GM21619 (cell line): ENCODE data around the gene PPP1R27.

Experiments used
- ATAC-seq: cut with Tn5 transposase; IDR thresholded peaks from one replicate; pipeline ENCODE4 v1.9.1; 2021; ENCODE audit not compliant: unreplicated experiment

PPP1R27 gene

GRCh38 chr17:81863123-81863675, 28.3 kb upstream of the PPP1R27 start:
- no peak for ATAC-seq

DNA sequence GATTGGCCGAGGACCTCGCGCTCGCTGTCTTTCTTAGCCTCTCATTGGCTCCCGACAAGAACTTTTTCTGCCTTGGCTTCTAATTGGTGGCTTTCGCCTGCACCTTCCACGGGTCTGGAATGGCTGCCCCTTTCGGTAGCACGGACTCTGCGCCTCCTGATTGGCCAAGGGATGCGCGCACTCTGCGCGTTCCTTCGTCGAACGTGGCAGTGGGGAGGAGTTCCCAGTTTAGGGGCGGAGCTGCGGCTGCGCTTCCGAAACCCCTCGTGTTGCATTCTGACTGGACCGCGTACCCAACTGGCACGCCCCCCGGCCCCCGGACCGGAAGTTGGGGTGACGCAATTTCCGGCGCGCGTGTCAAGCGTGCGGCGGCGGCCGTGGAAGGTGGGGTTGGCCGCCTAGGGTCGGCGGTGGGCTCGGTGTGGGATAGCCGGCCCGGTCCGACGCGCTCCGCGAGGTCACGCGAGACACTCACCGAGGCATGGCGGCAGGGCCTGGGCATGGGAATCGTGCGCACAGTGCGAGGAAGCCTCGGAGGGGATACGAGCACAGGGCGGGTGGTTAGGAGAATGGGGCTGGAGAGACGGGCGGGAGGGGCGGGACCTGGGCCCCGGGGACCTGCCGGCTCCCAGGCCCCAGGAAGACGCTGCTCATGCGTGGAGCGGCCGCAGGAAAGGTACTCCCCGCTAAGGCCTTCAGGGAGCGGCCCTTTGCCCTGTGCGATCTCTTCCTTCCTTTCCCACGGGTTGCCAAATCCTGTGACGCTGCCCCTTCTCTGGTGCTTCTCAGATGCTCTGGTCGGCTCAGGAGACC, 26.1 kb upstream of the PPP1R27 start:
- peak; percentile 76 for ATAC-seq

DNA sequence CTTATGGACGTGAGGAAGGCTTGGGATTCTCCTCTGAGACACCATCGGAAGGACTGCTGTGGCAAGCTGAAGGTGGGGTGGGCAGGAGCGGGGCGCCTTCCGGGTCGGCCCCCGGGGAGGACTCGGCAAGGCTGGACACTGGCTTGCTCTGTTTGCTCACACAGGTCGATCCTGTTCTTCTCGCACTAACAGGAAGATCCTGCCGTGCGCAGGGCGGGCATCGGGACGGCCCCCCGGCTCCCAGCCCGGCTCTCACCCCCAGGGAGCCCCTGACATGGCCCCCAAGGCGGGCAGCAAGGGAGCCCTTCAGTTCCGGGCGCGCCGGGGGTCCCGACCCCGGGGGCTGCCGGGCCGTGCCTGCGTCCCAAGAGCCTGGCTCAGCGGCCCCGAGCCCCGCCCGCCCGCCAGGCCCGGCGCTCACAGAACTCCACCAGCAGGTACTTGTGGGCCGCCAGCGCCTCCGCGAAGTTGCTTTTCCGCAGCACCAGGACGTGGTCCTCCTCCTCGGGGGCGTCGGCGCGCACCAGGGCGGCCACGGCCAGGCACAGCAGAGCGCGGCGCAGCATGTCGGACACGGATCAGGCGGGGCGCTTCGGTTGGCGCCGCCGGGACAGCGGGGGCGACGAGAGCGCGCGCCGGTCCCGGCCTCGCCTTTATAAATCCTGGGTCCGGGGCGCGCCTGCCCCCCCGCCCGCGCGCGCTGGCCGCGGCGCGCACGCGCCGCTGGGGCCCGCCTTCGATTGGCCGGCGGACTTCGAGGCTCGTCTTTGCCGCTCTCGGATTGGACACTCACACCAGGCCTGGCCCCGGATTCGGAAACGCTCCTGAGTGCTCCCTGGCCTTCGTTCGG, 25.3 kb upstream of the PPP1R27 start, which contains the start of gene P4HB:
Gene P4HB (minus strand): TSS at position 630 of the 850 bp plus-strand sequence. CDS start 64 bp downstream, at position 566.
- ATAC-seq: peak; percentile 3

GRCh38 chr17:81858967-81859905, 24.4 kb upstream of the PPP1R27 start:
- ATAC-seq: no peak

- ATAC-seq: no peak
Observed at GRCh38 chr17:81858170-81858966, 23.5 kb upstream of the PPP1R27 start.

DNA sequence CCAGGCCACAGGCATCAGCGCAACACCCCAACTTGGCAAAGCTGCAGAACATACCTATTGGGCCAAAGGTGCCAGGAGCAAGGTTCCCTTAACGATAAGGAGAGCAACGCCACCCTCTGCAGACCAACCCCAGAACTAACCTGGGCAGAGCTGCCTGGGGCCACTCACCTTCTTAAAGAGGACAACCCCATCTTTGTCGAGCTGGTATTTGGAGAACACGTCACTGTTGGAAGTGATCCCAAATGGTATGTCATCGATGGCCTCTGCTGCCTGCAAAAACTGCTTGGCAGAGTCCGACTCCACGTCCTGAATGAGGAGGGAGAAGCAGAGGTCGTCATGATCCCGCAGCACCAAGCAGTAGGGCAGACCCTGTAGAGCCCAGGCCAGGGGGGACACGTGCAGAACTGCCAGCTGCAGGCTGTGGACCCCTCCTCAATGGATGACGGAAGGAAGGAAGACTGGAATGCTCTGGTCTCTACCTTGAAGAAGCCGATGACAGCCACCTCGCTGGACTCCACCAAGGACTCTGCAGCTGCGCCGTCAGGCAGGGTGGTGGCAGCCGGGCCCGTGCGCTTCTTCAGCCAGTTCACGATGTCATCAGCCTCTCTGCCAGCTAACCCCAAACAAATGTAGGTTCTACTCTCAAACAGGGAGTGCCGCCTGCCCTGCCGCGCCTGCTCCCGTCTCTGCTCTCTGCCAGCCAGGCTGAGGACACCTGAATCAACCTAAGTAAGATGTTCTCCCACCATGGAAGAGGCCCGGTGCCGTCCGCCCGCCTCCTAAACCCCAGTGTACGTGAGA, 20.3 kb upstream of the PPP1R27 start:
- ATAC-seq: no peak

- ATAC-seq: no peak
Observed at GRCh38 chr17:81852237-81852636, 17.4 kb upstream of the PPP1R27 start.

GRCh38 chr17:81851423-81851822, 16.6 kb upstream of the PPP1R27 start:
- ATAC-seq: no peak

GRCh38 chr17:81849457-81849856, 14.6 kb upstream of the PPP1R27 start:
- no peak for ATAC-seq

DNA sequence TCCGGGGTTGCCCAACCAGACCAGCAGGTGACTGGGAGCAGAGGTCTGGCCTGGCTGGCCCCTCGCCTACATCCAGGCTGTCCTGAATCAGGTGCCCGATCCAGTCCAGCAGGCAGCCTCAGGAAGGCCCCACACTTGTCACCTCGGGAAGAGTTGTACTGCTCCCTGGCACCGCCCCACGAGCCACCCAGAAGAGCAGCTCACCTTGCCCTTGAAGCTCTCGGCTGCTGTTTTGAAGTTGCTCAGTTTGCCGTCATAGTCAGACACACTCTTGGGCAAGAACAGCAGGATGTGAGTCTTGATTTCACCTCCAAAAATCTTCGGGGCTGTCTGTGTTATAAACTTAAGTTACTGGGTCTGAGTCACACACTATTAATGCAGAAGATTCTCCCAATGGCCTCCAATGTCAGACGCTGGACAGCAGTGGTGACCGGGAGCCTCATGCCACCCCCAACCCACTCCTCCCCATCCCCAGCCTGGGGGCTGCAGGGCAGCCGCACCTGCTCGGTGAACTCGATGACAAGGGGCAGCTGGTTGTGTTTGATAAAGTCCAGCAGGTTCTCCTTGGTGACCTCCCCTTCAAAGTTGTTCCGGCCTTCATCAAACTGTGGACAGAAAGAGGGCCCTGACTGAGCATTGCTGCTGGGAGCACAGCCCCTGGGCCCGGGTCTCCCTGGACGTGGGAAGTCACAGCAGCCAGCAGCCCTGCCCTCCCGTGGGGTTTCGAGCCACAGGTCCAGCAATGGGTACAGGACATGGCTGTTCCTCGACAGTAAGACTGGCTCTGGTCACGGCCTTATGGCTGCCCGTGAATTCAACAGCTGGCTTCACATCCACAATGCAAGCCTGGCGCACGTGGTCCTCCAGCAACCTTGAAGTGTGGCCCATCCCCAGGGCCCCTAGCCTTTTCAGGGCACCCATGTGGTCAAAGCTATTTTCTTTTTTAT, 12.2 kb upstream of the PPP1R27 start:
- ATAC-seq: no peak

DNA sequence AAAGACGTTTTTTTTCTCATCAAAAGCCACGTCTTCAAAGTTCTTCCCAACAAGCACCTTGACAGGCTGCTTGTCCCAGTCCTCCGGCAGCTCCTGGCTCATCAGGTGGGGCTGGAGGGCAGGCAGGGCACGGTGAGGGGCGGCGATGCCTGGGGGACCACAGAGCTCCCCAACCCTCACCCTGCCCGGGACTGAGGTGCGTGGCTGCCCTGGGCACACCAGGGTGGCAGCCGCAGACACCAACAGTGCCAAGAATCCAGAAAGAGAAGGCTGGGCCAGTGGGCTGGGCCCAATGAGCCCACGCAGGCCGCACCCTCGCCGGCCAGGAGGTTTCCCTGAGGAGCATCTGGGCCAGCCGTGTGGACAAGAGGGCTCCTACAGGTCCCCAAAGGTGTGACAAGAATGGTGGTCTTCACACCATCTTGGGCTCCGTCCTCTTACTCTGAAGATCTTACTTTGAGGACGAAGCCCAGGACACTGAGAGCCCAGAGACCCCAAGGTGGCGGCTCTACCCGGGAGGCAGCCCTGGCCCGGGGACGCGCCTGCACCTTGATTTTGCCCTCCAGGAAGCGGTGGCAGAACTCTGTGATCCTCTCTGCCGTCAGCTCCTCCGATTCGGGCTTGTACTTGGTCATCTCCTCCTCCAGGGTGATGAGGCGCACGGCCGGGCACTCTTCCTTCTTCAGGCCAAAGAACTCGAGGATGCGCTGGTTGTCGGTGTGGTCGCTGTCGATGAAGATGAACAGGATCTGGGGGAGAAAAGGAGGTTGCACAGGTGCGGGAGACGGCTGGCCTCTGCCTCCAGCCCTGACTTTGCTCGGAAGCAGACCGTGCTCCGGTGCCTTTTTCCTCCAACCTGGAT, 11.3 kb upstream of the PPP1R27 start:
- no peak for ATAC-seq

- ATAC-seq: no peak
Observed at GRCh38 chr17:81845361-81845760, 10.5 kb upstream of the PPP1R27 start.

DNA sequence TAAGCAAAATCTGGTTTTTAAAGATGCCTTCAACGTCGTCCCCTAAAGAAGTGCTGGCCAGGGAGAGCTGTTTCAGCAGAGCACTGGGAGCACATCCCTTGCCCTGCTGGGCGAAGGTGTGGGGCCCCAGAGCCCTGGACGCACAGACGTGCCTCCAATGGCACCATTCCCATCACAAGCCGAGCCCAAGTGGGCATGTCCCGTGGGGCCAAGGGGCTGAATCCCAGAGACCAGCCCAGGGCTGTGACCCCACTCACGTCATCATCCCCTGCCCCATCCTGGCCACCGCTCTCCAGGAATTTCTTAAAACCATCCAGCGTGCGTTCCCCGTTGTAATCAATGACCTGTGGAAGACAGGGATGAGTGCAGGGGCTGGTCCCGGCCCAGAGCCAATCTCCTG, 10.0 kb upstream of the PPP1R27 start:
- ATAC-seq: no peak

GRCh38 chr17:81844327-81844851, 9.5 kb upstream of the PPP1R27 start:
- ATAC-seq: no peak

- ATAC-seq: no peak
Observed at GRCh38 chr17:81843713-81844326, 9.0 kb upstream of the PPP1R27 start.
